GM21723 (cell line): ENCODE results near the gene IL10.
"Not testable (repeated sequence)": the region's sequence is repeated elsewhere in the genome, so short reads cannot be mapped to it uniquely, and the experiment has no call there.

ENCODE experiments used
- ATAC-seq: cut with Tn5 transposase; IDR thresholded peaks from one replicate; pipeline ENCODE4 v1.9.1; 2021; ENCODE audit warnings: mild to moderate bottlenecking, moderate library complexity; ENCODE audit not compliant: unreplicated experiment

Gene IL10

DNA sequence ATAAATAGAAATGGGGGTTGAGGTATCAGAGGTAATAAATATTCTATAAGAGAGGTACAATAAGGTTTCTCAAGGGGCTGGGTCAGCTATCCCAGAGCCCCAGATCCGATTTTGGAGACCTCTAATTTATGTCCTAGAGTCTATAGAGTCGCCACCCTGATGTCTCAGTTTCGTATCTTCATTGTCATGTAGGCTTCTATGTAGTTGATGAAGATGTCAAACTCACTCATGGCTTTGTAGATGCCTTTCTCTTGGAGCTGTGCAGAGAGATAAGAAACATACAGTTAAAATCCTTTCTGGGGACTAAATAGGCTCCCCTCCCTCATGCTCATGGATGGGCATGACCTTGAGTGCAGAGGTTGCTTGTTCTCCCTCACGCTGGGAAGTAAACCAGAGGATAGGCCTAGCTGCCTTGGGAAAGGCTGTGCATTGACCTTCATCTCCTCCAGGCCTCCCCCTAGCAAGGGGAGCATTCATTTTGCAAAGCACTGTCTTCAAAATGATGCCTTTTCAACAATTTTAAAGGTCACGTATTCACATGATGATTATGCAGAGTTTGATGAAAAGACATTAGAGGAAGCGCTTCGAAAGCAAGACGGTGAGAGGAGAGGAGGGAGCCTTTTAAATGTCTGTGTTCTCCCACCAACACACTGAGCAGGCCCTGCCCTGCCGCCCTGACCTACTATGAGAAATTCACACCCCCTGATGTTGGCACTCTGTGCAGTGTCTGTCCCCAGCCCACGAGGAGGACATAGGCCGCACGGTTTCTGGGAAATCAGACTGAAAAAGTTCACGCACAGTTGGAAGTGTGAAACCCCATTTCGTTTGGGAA lies 3.6 kb downstream of the IL10 start:
- peak; percentile 5 for ATAC-seq

DNA sequence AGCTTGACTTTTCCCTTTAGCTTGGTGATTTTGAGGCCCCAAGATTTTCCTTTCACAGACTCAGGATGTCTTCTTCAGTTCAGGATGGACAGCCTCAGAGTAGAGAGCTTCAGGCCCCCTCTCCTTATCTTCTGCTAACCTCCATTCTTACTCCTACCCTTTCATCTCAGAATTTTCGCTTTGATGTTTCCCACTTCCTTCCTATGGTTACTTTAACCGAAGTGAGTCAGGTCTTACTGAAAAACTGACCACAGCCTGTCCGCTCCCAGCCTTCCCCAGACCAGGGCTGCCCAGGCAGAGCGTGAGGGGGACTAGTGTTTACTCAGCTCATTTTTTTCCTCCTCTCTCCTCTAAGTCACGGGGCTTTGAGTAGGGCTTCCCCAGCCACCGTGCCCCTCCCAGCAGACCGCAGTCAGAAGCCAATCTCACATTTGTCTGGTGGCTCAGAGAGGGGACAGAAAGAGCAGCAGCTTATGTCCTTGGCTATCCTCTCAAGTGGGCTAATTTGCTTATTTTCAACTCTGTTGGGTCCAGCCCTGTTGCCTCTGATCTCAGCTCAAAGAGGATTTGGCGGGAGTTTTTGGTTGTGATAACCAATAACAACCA lies 5.9 kb downstream of the IL10 start:
- peak; percentile 56 for ATAC-seq

DNA sequence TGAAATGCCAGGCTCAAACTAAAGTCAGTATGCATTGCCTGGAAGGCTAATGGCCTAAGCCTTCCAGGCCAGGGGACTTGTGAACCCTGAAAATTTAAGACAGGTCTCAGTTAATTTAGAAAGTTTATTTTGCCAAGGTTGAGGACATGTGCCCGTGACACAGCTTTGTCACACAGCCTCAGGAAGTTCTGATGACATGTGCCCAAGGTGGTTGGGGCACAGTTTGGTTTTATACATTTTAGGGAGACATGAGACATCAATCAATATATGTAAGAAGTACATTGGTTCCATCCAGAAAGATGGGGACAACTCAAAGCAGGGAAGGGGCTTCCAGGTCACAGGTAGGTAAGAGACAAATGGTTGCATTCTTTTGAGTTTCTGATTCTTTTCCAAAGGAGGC lies 6.5 kb downstream of the IL10 start:
- ATAC-seq, result not testable (repeated sequence)

- ATAC-seq, result not testable (repeated sequence)
Measured at GRCh38 chr1:206762741-206763364, 9.4 kb downstream of the IL10 start.

DNA sequence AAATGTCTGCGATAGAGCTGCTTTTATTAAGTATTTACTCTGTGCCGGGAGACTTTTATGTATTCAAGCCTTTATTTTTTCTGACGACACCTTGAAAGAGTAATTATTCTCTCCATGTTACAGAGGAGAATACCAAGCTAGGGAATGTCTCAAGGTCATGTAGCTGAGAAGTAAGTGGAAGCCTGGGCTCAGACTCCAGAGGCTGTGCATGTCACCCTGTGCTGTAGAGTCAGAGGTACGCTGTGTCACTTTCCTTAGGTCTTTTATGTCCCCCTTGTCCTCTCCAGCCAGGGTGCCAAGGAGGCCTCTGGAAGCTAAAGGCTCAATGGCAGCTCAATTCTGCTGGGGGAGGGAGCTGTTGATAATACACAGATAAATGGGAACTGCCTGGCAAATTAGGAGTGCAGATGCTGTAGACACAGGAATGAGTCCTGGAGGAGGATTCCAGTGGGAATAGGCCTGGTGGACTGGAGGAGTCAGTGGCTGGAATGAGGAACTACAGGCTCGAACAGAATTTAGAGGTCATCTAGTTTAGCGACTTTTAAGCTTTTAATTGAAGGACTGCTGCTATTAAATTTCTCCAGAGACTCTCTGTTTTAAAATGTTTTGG lies 11.0 kb downstream of the IL10 start:
- ATAC-seq, result no peak

DNA sequence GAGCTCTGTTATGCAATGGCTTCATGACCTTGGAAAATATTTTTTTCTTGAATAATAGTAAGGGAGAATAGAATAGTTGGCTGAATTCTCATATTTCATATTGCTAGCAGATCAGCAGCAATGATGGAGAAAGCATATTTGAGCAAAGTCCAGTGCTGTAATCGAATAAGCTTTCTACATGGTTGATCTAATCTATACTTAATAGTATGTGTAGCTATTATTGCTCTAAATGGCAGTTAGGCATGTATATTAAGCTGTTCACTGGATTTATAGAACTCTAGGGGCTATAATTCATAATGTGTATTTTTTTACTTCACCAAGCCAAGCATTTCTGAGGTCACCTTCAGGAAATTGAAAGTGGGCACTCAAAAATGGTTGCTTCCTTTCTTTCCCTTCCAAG lies 11.7 kb downstream of the IL10 start:
- no peak for ATAC-seq

GRCh38 chr1:206757524-206758266 lies 14.6 kb downstream of the IL10 start:
- no peak for ATAC-seq

DNA sequence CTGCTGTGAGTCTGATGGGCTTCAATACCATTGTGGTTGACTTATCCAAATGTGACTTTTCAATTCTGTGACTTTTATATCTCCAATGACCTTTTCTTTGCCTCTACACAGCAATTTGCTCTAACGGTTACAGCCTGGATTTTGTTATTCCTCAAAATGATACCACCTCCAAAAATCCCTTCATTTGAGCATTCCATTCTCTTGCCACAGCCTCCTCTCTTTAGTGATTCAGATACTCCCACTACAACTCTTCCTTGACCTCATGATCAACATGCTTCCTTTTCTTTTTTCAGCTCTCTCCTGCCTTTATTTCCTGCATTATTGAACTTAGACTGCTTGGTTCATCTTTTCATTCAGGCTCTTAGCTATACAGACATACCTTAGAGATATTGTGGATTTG lies 18.3 kb downstream of the IL10 start:
- ATAC-seq, result no peak

- no peak for ATAC-seq
Measured at GRCh38 chr1:206753141-206753540, 19.2 kb downstream of the IL10 start.

GRCh38 chr1:206752481-206752880 lies 19.8 kb downstream of the IL10 start:
- no peak for ATAC-seq

- no peak for ATAC-seq
Measured at GRCh38 chr1:206751891-206752290, 20.4 kb downstream of the IL10 start.

- no peak for ATAC-seq
Measured at GRCh38 chr1:206748348-206749030, 23.8 kb downstream of the IL10 start.

DNA sequence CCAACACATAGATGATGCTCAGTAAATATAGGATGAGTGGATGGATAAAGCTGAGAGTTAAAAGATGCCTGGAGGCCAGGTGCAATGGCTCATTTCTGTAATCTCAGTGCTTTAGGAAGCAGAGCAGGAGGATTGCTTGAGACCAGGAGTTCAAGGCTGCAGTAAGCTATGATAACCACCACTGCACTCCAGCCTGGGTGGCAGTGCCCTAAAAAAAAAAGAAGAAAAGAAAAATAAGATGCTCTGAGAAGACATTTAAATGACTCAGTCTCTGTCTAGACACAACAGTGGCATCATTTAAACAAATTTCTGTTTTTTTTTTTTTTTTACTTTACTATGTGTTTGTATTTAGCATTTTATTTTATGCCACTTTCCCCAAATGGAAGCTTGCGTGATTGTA lies 27.0 kb downstream of the IL10 start:
- ATAC-seq, result no peak

GRCh38 chr1:206744683-206745082 lies 27.6 kb downstream of the IL10 start:
- ATAC-seq, result no peak

GRCh38 chr1:206742719-206743383 lies 29.4 kb downstream of the IL10 start:
- peak; percentile 24 for ATAC-seq

GRCh38 chr1:206741142-206741701 lies 31.1 kb downstream of the IL10 start:
- ATAC-seq, result no peak

GRCh38 chr1:206739411-206740076 lies 32.8 kb downstream of the IL10 start:
- peak; percentile 85 for ATAC-seq

DNA sequence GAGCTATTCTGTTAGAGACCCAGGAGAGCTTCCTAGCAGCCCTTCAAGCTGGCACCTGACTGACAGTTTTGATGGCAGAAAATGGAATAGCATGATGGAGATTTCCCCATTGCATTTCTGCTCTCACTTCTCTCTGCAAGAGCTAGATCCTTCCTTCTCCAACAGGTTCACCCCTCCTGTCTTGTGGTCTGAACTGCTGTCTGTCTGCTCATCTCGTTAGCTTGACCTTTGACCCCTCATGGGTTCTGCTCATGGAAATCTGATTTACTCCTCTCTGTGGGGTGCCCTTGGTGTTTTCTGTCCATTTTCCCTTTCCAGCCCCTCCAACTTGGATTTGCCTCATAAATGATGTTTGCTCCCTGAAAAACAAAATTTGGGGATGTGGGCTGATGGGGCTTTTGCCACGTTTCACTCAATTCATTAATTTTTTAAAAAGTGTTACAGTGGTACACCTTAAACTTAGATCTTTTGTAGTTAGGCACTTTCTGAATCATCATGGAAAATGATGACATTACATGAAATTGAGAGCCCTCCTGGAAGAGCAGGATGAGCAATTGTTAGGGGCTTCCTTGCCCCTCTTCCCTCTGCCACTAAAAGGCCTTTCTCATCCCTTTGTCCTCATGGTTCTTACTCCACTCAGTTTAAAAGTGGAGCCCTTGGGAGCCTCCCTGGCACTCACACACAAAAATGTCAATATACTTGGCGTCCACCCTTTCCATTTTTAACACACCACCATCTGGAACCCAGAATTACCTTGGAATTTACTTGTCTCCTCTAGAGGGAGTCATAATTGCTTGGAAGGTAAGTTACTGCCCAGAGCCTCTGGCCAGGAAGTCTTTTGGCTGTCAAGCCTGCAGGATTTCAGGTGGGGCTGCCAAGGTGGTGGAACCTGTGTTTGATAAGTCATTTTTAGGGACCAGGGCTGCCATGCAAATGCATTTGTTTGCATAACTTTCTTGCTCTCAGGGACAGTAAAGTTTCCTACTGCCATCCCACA lies 33.6 kb downstream of the IL10 start:
- peak; percentile 1 for ATAC-seq
